Stimulated activated CD8-positive, alpha-beta memory T cell treated with anti-CD3 and anti-CD28 coated beads, Interleukin-7, amount 100 ng/mL, for 4 hours (primary cell): Measurements from ENCODE around the gene GBF1.
"Not testable (repeated sequence)": the region's sequence is repeated elsewhere in the genome, so short reads cannot be mapped to it uniquely, and the experiment has no call there.

Experiments
- DNase-seq, 2 donors: peaks; one replicate each; pipeline ENCODE4 v3.0.0-alpha.2; 2020; ENCODE audit warnings: low read depth in 2 of 2

Gene GBF1

DNA sequence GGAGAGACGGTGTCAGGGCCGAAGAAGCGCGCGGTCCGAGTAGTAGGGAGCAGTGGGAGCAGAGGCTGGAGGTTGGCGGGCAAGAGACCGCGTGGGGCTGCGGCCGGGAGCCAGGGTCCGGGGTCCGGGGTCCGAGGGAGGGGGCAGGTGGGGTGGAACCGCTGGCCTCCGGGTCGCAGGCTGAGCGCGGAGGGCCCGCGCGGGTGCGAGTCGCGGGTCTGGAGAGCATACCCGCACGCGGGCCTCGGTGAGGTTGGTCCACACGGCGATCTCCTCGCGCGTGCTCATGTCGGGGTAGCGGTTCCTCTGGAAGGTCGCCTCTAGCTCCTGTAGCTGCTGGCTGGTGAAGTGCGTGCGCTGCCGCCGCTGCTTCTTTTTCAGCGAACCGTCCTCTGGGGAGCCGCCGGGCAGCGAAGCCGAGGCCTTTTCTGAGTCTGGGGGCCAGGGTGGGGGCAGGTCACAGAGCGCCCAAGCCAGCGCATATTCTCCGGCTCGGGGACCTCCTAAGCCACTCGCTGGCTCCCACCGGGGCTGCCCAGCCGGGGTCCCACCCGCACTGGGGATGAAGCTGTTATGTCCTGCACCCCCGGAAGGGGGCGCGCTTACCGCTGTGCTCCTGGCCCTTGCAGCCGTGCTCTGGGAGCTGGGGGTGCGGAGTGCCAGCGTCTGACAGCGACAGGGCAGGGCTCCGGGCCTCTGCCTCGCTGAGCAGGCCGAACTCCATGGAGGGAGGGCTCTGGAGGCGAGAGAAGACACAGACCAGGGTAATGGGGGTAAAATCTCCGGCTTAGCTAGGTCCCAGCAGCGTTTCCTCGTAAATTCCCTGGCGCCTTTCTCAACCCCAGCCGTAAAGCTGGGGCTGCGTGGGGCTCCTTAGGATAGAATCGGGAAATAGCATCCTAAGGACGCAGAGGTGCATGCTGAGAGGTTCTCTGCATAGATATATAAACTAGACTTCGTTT, 13.7 kb upstream of the GBF1 start:
- DNase-seq, result peak; percentile 20 to 44

DNA sequence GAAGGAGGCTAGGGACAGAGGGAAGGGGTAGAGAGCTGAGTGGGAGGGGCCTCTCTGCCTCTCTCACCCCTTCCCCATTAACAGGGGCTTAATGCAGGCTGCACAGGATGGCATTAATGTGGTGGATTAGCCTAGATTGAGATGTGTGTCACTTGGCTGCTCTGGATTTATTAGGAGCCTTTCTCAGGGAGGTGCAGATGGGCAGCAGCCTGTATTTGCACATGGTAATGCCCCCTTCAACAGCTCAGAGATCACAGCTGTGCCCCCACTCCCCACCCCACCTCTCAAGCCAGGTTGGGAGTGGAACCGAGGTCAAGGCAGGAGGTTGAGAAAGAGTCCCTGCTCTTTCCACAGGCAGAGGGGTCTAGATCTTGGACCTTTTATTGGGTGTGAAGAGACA, 11.3 kb upstream of the GBF1 start:
- no peak for DNase-seq

GRCh38 chr10:102234888-102235597, 10.3 kb upstream of the GBF1 start:
- no peak for DNase-seq

GRCh38 chr10:102235598-102235920, 9.8 kb upstream of the GBF1 start:
- DNase-seq, result no peak

- no peak for DNase-seq
Measured at GRCh38 chr10:102236006-102236405, 9.3 kb upstream of the GBF1 start.

GRCh38 chr10:102237711-102238252, 7.5 kb upstream of the GBF1 start:
- no peak for DNase-seq

- DNase-seq, result no peak
Measured at GRCh38 chr10:102240467-102241031, 4.8 kb upstream of the GBF1 start.

DNA sequence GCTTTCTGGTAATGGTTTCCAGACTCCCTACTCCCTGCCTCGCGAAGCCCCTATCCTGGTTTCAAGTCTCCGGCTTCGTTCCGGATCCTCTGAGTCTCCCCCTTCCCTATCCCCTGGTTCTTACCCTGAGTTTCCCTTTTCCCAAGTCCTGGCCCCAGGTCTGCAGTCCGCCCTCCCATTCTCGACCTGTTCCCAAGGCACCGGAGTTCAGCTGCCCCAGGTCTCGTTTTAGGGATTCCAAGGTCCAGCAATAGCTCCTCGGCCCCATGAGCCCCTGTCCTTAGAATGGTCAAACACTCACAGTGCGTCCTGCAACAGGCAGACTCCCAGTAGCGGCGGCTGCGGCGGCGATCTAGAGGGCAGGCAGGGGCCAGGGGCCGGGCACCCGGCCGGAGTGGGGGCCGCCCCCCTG, 4.3 kb upstream of the GBF1 start:
- DNase-seq, result no peak

GRCh38 chr10:102241444-102242117, 3.8 kb upstream of the GBF1 start, which contains the start of gene PITX3:
TSS of gene PITX3 (minus strand) at chr10:102241512. CDS start at chr10:102232080, 9,432 bp downstream.
- DNase-seq, result peak; percentile 75 to 83

DNA sequence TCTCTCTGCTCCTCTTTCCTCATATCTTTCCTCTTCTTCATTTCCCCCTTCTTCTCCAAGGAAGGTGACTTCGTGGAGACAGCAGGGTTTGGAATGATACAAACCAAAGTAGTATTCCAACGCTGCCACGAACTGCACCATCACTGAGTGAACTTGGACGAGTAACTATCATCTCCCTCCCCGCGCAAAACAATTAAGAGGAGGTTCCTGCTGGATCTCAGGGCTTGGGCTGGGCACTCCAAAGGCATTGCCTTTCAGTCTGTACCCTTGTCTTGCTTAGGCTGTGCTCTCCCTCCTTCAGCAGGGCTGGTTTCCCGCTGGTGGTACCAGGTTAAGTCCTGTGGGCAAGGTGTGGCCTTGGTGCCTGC, 3.2 kb upstream of the GBF1 start:
- DNase-seq, result no peak

GRCh38 chr10:102243309-102243708, 2.0 kb upstream of the GBF1 start:
- DNase-seq, result no peak

DNA sequence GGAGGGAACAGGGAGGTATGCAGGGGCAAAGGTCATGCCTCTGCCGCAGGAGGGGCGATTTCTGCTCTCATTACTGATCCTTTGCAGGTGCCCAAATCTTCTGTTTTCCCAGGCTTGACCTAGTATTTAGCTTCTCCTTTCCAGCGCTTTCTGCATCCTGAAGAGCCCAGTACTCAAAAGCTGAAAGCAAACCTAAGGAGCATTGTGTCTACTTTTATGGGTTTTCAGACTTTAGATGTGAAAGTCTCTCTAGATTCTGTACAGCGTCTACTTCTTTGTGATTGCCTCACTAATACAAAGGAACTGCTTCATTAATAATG, 560 bp downstream of the GBF1 start:
- DNase-seq, result no peak

DNA sequence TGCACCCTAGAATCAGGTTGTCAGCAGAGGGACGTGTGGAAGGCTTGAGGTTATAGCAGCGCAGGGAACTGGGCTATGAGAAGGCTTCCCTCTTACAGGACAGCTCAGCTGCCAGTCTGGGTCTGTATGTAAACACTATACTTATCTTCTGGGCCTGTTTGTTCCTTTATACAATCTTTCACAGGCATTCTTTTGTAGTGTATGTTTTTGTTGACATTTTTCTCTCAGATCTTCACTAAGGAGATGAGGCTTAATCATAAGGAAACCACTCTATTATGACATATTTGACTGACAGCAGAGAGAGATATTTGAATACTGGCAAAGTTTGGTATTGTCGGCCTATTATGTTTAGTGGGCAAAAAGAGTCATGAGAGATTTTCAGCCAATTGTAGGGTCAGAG, 929 bp downstream of the GBF1 start:
- DNase-seq, result no peak

DNA sequence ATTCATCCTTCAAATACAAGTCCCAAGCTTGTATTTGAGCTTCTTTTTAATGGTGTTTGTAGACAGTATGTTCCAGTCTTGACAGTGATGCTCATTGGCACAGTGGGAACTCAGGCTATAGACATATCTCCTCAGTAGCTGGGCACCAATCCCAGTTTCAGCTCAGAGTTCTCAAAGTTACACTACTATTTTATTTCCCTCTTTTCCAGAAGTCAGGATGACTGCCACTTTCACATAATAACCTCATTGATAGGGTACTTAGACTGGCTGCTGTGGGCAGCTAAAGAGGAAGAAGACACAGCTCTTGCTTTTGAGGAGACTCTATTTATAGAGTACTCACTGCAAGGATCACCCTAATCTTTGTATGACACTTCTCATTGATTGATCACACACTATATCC, 2.4 kb downstream of the GBF1 start:
- no peak for DNase-seq

- not testable (repeated sequence) for DNase-seq
Measured at GRCh38 chr10:102252508-102252907, 7.2 kb downstream of the GBF1 start.

DNA sequence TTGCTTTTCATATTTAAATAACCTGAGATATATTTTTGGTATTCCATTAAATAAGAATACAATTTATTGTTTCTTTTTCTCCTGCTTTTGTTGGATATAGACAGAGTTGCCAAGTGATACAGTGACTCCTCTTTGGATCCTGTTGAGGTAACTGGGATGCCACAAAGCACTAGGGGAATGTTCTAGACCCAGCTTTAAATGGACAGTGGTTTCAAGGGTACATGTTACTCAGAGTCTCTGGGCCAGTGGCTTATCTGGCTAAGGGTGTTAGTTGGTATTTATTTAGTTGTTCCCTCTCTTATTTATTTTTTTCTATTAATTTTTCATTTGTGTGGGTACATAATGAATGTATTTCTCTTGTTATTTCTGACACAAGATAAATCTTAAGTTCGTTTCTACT, 9.1 kb downstream of the GBF1 start:
- no peak for DNase-seq

DNA sequence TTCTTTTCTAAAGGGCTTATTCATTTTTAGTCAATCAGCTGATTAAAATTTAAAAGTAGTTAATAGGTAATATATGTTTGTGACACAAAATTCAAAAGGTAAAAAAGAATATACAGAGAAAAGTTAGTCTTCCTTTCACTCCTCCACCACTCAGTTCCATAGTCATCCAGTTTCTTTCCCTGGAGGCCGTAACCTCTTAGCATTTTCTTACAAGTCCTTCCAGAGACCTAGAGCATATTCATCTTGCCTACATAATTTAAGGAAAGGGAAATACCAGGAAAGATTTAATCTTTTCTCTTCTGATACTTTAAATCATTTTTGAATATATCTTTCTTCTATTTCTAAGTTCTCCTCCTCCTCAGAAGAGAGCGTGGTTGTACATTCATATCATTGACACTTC, 10.1 kb downstream of the GBF1 start:
- no peak for DNase-seq

DNA sequence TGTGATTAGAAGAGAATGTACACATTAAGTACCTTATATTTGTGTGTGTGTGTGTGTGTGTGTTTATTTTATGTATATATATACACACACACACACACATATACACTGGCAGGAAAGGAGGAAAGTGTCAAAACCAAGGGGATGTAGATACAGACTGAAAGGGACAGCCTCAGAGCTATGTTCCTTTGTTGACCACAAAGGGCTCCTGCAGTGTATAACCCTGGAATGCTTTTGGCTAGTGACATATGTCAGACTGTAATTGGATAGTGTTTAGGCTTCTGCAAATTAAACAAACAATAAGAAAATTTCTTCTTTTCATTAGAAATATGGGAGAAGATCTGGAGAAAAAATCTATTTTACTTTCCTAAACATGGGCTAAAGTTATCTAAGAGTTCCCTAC, 15.9 kb downstream of the GBF1 start:
- DNase-seq, result no peak

DNA sequence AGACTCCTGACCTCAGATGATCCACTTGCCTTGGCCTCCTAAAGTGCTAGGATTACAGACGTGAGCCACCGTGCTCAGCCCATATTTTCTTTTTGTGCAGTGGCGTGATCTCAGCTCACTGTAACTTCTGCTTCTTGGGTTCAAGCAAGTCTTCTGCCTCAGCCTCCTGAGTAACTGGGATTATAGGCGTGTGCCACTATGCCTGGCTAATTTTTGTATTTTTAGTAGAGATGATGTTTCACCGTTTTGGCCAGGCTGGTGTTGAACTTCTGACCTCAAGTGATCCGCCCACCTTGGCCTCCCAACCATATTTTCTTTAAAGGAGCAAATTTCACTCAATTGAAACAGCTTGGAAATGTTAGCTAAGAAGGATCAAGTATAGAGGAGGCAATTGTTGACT, 16.5 kb downstream of the GBF1 start:
- DNase-seq, result no peak

DNA sequence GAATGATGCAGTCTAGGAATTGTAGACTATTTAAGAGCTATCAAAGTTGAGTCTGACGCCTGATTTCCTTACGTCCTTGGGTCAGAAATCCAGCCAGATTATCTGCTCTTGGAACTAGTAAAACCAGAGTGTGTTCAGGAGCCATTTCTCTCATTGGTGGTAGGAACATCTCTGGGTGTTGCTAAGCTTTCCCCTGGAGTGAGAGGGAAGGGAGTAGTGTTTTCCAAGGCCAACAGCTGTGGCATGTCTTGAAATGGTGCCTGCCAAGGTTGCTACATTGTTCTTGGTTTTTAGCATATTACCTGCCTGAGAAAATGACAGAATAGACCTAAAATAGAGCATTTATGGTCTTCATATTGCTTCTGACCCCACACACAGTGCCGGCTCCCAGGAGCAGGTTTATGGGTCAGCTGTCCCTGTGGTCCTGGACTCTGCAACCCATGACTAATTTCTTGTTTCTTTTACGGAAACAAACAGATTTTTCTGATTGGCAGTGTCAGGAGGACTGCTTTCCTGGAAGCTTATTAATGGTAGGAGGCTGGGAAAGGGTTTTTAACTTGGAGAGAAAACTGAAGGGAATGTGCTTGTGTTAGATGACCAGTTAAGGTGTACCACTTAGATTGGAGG, 17.5 kb downstream of the GBF1 start:
- no peak for DNase-seq

DNA sequence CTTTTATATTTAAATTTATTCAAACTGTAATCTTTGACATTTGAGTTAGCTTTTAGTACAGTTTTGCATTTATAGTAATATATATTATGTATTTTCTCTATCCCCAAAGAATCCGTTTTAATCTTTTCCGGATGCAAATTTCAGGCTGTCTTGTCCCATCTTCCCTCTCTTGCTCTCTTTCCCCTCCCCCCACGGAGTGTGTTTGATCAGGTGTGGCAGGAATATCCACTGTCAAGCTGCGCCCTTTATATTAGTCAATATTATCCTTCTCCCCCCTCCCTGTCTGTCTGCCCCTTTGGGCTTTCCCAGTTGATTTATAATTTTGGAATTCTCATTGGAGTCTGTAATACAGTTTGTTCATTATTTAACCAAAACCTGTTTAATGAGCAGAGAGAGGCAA, 19.0 kb downstream of the GBF1 start:
- DNase-seq, result no peak

DNA sequence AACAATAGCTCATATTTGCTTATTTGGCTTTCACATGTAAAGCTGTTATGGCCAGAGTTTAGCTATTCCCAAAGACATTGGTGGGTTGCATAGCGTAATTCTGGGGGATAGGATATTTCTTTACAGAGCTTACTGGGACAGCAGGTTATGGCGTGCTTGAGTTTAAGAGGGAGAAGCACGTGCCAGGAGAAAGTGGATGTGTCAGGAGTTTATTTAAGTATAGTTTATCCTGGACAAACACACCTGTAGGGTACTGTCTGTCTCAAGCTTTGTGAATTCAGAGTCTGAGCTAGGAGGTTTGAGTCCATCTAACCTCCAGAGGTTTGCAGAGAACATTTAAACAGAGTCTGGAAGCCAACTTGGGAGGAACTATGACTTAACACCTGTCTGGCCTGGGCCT, 21.3 kb downstream of the GBF1 start:
- DNase-seq, result no peak
